Karpas-422 (cell line): Measurements from ENCODE around the gene PTGIS. TPM values are rescaled to one million over a fixed set of nuclear protein-coding genes. Genes with fewer than 3 reads are reported as not detected.

ENCODE experiments used
- DNase-seq: peaks from one replicate; pipeline ENCODE4 v3.0.0-alpha.2; 2015
- H2AFZ ChIP-seq: fragments of 200-600 bp; sonication (generic); 2 replicates; pipeline ENCODE4 v1.6.1; 2014; ENCODE audit warnings: antibody characterized with exemption, low read length, mixed read lengths
- H3K27ac ChIP-seq: fragments of 200-600 bp; sonication (generic); 2 replicates; pipeline ENCODE4 v1.5.1; 2014; ENCODE audit warnings: mild to moderate bottlenecking, low read length, moderate library complexity
- H3K27me3 ChIP-seq: fragments of 200-600 bp; sonication (generic); 2 replicates; pipeline ENCODE4 v1.6.1; 2014; ENCODE audit warnings: low read length, mixed read lengths
- H3K36me3 ChIP-seq: fragments of 200-600 bp; sonication (generic); 2 replicates; pipeline ENCODE4 v1.6.1; 2014; ENCODE audit warnings: low read length, mixed read lengths; ENCODE audit not compliant: insufficient read depth
- H3K4me1 ChIP-seq: fragments of 200-600 bp; sonication (generic); 2 replicates; pipeline ENCODE4 v1.6.1; 2014; ENCODE audit warnings: mild to moderate bottlenecking, low read length, mixed read lengths
- H3K4me2 ChIP-seq: fragments of 200-600 bp; sonication (generic); 2 replicates; pipeline ENCODE4 v1.6.1; 2014; ENCODE audit warnings: low read length, low read depth, mild to moderate bottlenecking; ENCODE audit not compliant: poor library complexity, severe bottlenecking
- H3K4me3 ChIP-seq: fragments of 200-600 bp; sonication (generic); 2 replicates; pipeline ENCODE4 v1.5.1; 2014; ENCODE audit warnings: mild to moderate bottlenecking, antibody characterized with exemption, low read length, mixed read lengths
- H3K79me2 ChIP-seq: fragments of 200-600 bp; sonication (generic); 2 replicates; pipeline ENCODE4 v1.6.1; 2014; ENCODE audit warnings: mild to moderate bottlenecking, low read length, mixed read lengths
- H3K9ac ChIP-seq: fragments of 200-600 bp; sonication (generic); 2 replicates; pipeline ENCODE4 v1.6.0; 2014; ENCODE audit warnings: low read length
- H3K9me2 ChIP-seq: fragments of 200-600 bp; sonication (generic), shearing (Covaris generic); replicated peaks from 2 replicates; pipeline ENCODE4 v1.6.0; 2014; ENCODE audit warnings: mild to moderate bottlenecking, low read length, moderate library complexity; ENCODE audit not compliant: insufficient read depth
- H3K9me3 ChIP-seq: fragments of 300-700, 200-600 bp; sonication (generic); 2 replicates; pipeline ENCODE4 v1.6.1; 2014; ENCODE audit warnings: low read length, mixed read lengths
- H4K20me1 ChIP-seq: fragments of 200-600 bp; sonication (generic); 2 replicates; pipeline ENCODE4 v1.6.1; 2014; ENCODE audit warnings: mild to moderate bottlenecking, antibody characterized with exemption, low read length, low read depth; ENCODE audit not compliant: insufficient read depth
- total RNA-seq: library from RNA; depleted of rRNA; stranded (reverse); fragments of >200 nt; shearing (Covaris generic); gene quantifications from 2 replicates; pipeline ENCODE4 v1.2.3, GENCODE V29; 2014; ENCODE audit warnings: low replicate concordance

The PTGIS gene
- total RNA-seq, 1 experiment from 2014 or later = not detected

DNA sequence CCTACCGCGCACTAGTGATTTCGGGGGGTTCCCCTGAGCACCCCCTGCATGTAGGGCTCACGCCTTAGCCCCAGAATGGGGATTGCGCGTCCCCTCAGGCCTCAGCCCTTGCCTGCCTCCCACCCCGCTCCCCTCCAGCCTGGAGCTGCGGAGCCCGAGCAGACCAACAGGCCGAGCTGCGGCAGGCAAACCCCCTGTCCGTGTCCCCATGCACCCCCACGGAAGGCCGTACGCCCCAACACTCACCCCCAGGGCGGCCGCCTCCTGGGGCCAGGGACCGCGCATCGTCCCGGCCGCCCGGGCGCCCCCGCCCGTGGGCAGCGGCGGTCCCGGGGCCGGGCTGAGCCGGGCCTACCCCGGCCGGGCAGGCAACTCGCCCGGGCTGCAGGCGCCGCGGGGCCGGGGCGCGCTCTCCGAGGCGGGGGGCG is 84.2 kb downstream of the PTGIS start:
- no peaks in the 10 kb centered on the region for H3K27me3 ChIP-seq

DNA sequence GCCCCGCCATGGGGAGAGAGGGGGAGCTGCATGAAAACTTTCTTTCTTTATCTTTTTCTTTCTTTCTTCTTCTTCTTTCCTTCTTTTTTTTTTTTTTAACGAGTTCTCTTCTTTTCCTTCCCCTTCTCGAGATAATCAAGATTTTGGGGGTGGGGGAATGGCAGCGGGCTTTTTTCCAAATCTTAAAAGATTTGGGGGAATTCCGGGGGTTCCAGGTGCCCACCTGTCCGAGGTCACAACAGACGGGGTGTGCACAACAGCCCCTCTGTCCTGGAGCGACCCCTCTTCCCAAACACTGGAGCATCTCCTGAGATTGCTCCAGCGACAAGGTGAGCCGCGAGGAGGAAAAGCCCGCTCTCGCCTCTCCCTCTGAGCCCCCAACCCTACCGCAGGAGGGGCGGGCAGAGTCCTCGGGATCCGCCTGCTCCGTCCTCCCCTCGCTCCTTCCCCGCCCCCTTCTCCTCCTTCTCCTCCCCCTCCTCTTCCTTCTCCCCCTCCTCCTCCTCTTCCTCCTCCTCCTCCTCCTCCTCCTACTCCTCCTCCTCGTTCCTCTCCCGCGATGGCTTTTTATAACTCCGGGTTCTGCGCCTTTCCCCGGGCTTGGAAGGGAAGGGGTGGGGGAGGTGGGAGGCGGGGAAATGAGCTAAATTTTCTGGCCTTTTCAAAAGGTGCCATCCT is 84.8 kb downstream of the PTGIS start:
- H4K20me1 ChIP-seq = no peaks in the 10 kb centered on the region
- no peaks in the 10 kb centered on the region for H3K9me2 ChIP-seq
- no peak for DNase-seq
- H2AFZ ChIP-seq = no peak overlapping the region
- no peaks in the 10 kb centered on the region for H3K79me2 ChIP-seq
- H3K4me1 ChIP-seq = no peaks in the 10 kb centered on the region
- no peaks in the 10 kb centered on the region for H3K27me3 ChIP-seq
- H3K9me3 ChIP-seq = no peaks in the 10 kb centered on the region
- H3K27ac ChIP-seq = no peak overlapping the region
- no peak overlapping the region for H3K4me3 ChIP-seq
- no peak overlapping the region for H3K9ac ChIP-seq
- H3K4me2 ChIP-seq = no peak overlapping the region
- no peaks in the 10 kb centered on the region for H3K36me3 ChIP-seq

More for the DNA sequence above, 84.2 kb downstream of the PTGIS start:
- H3K36me3 ChIP-seq = no peaks in the 10 kb centered on the region
- no peak overlapping the region for H3K9ac ChIP-seq
- H3K9me2 ChIP-seq = no peaks in the 10 kb centered on the region
- no peaks in the 10 kb centered on the region for H3K9me3 ChIP-seq
- no peak for DNase-seq
- no peak overlapping the region for H3K4me2 ChIP-seq
- no peaks in the 10 kb centered on the region for H3K79me2 ChIP-seq
- no peaks in the 10 kb centered on the region for H3K4me1 ChIP-seq
- H3K4me3 ChIP-seq = no peak overlapping the region
- H3K27ac ChIP-seq = no peak overlapping the region
- no peaks in the 10 kb centered on the region for H4K20me1 ChIP-seq
- H2AFZ ChIP-seq = no peak overlapping the region

DNA sequence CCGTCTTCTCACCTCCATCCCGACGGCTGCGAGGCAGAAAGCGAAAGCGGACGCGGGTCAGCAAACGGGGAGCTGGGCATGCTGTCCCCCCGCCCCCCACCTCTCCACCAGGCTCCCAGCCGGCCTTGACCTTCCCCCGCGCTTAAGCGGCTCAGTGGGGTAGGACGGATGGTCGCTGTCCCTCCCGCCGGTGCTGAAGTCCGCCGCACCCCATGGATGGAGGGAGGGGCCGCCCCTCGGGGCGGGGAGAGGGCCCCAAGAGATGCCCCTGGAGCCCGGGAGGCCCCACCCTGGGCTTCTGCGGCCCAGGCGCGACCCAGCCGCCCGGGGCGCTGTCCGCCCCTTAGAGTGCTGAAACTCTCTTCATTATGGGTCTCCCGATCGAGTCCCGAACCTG is 85.3 kb downstream of the PTGIS start, which contains the start of gene KCNB1:
Gene KCNB1 (minus strand): TSS at position 48 of the 397 bp plus-strand sequence. CDS start 188 bp downstream, outside the sequence.
- Histone ChIP-seq H3K4me2 (no peak within 1 kb of the TSS), H3K27ac (no peak within 1 kb of the TSS), H4K20me1 (no peaks in the 10 kb centered on the region), H3K9ac (no peak within 1 kb of the TSS), H3K36me3 (no peaks in the 10 kb centered on the region), H3K4me1 (no peaks in the 10 kb centered on the region), H3K9me2 (no peaks in the 10 kb centered on the region), H3K4me3 (no peak within 1 kb of the TSS), H3K79me2 (no peaks in the 10 kb centered on the region), H2AFZ (no peak within 1 kb of the TSS), H3K9me3 (no peaks in the 10 kb centered on the region), H3K27me3 (no peaks in the 10 kb centered on the region)
- no peak for DNase-seq

DNA sequence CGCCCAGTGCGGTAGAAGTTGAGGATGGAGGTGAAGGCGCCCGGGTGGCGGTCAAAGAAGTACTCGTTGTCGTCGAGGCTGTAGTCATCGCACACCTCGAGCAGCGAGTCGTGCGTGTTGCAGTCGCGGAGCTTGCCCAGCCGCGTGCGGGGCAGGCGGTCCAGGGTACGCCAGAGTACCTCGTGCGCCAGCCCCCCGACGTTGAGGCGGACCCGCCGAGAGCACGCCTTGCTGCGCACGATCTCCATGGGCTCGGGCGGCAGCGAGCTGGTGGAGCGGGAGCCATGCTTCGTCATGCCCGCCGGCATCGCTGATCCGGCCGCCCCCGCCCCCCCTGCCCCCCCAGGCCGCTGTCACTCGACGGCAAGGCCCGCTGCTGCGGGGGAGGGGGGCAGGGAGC is 85.8 kb downstream of the PTGIS start:
- Histone ChIP-seq H2AFZ (no peak overlapping the region), H3K27ac (no peak overlapping the region), H3K27me3 (no peaks in the 10 kb centered on the region), H3K4me1 (no peaks in the 10 kb centered on the region), H3K9ac (no peak overlapping the region), H3K9me2 (no peaks in the 10 kb centered on the region), H3K79me2 (no peaks in the 10 kb centered on the region), H3K4me2 (no peak overlapping the region), H3K9me3 (no peaks in the 10 kb centered on the region), H3K4me3 (no peak overlapping the region), H3K36me3 (no peaks in the 10 kb centered on the region), H4K20me1 (no peaks in the 10 kb centered on the region)
- DNase-seq = no peak

DNA sequence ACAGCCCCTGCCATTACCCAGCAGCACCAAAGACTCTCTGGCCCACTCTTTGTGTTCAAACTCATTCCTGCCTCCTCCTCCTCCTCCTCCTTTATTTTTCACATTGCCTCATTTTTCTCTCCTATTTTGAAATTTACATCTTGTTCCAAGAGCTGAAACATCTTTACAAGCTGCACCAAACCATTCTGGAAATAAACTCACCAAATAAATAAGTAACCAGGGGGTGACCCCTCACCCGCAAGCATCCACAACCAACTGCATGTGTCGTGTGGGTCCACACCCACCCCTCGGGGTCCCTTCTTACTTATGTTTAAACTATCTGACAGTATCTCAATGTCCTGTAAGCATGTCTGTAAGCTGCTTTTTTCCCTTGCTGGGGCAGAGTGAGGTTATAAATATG is 86.8 kb downstream of the PTGIS start:
- Histone ChIP-seq H3K9ac (no peak overlapping the region), H3K4me1 (no peaks in the 10 kb centered on the region), H3K4me3 (no peak overlapping the region), H3K4me2 (no peak overlapping the region), H3K27me3 (no peaks in the 10 kb centered on the region), H3K36me3 (no peaks in the 10 kb centered on the region), H3K9me2 (no peaks in the 10 kb centered on the region), H3K9me3 (no peaks in the 10 kb centered on the region), H3K27ac (no peak overlapping the region), H2AFZ (no peak overlapping the region), H3K79me2 (no peaks in the 10 kb centered on the region), H4K20me1 (no peaks in the 10 kb centered on the region)
- no peak for DNase-seq

DNA sequence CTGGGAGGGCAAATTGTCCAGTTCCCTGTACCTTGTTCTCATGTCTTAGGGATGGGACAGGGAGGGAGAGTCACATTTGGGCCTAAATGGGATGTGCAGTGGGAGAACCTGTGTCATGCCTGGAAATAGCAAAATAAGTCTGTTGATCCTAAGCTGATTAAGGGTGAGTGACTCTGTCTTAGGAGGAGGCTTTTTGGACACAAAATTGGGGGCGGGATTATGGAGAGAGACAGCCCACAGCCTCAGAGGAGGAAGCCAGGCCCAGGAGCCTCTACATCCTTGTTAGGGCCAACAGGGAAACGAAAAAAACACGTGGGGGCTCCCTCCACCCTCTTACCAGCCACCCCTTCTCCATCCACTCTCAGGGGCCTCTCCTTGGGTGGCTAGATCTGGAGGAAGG is 87.7 kb downstream of the PTGIS start:
- no peak for DNase-seq
- H3K36me3 ChIP-seq = no peaks in the 10 kb centered on the region
- no peak overlapping the region for H2AFZ ChIP-seq
- H3K27ac ChIP-seq = no peak overlapping the region
- no peak overlapping the region for H3K4me2 ChIP-seq
- no peaks in the 10 kb centered on the region for H4K20me1 ChIP-seq
- H3K27me3 ChIP-seq = no peaks in the 10 kb centered on the region
- H3K9me3 ChIP-seq = no peaks in the 10 kb centered on the region
- no peak overlapping the region for H3K4me3 ChIP-seq
- H3K79me2 ChIP-seq = no peaks in the 10 kb centered on the region
- no peak overlapping the region for H3K9ac ChIP-seq
- H3K9me2 ChIP-seq = no peaks in the 10 kb centered on the region
- no peaks in the 10 kb centered on the region for H3K4me1 ChIP-seq

DNA sequence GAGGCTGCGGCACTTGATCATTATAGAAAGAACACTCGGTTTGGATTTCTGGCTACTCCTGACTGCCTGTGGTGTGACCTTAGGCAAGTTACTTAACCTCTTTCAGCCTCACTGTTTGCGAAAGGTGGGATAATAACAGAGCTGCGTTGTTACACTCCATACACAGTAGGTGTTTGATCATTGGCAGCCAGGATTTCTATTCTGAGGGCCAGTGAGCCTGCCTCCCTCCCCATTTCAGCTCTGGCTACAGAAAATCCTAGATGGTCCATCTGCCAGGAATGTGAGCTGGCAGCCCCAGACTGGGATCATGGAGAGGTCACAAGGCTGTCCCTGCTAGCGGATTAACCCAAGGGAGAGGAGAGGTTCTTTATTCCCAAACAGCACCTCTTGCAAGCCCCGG is 88.2 kb downstream of the PTGIS start:
- Histone ChIP-seq H4K20me1 (no peaks in the 10 kb centered on the region), H3K27me3 (no peaks in the 10 kb centered on the region), H3K4me2 (no peak overlapping the region), H3K9me3 (no peaks in the 10 kb centered on the region), H3K4me1 (no peaks in the 10 kb centered on the region), H3K27ac (no peak overlapping the region), H3K79me2 (no peaks in the 10 kb centered on the region), H3K36me3 (no peaks in the 10 kb centered on the region), H3K9me2 (no peaks in the 10 kb centered on the region), H3K4me3 (no peak overlapping the region), H3K9ac (no peak overlapping the region), H2AFZ (no peak overlapping the region)
- no peak for DNase-seq

DNA sequence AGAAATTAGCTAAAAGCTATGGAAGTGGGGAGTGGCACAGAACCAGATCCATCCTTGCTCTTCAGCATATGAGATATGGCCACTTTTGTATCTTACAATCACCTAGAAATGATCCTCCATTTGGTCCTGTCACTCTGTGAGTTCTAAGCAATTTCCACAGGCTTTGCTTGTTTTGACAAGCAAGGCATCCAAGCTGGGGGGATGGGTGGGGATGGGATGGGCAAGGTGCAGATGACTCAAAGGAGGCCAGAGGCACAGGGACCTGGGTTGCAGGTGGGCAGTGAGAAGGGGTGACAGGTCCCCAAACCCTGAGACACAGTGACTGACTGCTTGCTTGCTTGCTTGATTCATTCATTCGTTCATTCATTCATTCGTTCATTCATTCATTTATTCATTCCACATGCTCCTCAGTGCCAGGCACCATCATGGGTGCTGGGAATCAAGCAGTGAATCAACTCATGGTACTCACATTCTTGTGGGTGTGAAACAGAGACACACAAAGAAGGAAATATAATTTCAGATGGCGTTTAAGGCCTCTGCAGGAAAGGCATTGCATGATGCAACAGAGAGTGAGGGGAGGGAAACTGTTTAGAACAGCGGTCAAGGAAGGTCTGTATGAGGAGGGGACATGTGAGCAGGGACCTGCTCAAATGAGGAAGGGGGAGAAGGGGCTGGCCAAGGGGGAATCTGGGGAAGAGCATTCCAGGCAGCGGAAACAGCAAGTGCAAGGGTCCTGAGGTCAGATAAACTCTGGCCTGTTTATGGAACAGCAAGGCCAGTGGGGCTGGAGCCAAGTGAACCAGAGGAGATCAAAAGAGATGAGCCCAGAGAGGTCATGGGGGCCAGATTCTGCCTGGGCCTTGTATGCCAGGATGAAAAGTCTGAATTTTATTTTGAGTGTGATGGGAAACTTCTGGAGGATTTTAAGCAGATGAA is 88.9 kb downstream of the PTGIS start:
- Histone ChIP-seq H3K4me3 (no peak overlapping the region), H2AFZ (no peak overlapping the region), H3K36me3 (no peaks in the 10 kb centered on the region), H3K27me3 (no peaks in the 10 kb centered on the region), H3K4me1 (no peaks in the 10 kb centered on the region), H3K27ac (no peak overlapping the region), H3K4me2 (no peak overlapping the region), H3K79me2 (no peaks in the 10 kb centered on the region), H3K9me3 (no peaks in the 10 kb centered on the region), H3K9me2 (no peaks in the 10 kb centered on the region), H3K9ac (no peak overlapping the region), H4K20me1 (no peaks in the 10 kb centered on the region)
- DNase-seq = no peak
